Smooth muscle cell (in vitro differentiated cells): ENCODE measurements around the gene ZNF385D. TPM values are rescaled to one million over a fixed set of nuclear protein-coding genes. Genes with fewer than 3 reads are reported as not detected.

Source experiments
- DNase-seq: peaks from one replicate; lab custom pipeline; 2025; ENCODE audit not compliant: unreplicated experiment; lab: John Stamatoyannopoulos, UW
- H2AFZ ChIP-seq: fragments of 200-600 bp; sonication (generic); 2 replicates; pipeline ENCODE4 v1.6.0; 2016; ENCODE audit warnings: antibody characterized with exemption, low read depth, mild to moderate bottlenecking
- H3F3A ChIP-seq: fragments of 200-600 bp; sonication (generic); 2 replicates; pipeline ENCODE4 v1.6.0; 2017; ENCODE audit warnings: antibody characterized with exemption, low read depth
- H3K27ac ChIP-seq: fragments of 200-600 bp; sonication (generic); 2 replicates; pipeline ENCODE4 v1.5.1; 2016; ENCODE audit warnings: low read depth, mild to moderate bottlenecking
- H3K27me3 ChIP-seq: fragments of 200-600 bp; sonication (generic); 2 replicates; pipeline ENCODE4 v1.6.1; 2016; ENCODE audit warnings: low read depth, mild to moderate bottlenecking
- H3K36me3 ChIP-seq: fragments of 200-600 bp; sonication (generic); 2 replicates; pipeline ENCODE4 v1.5.1; 2016; ENCODE audit warnings: low read depth
- H3K4me1 ChIP-seq: fragments of 200-600 bp; sonication (generic); 2 replicates; pipeline ENCODE4 v1.5.1; 2016; ENCODE audit warnings: low read depth
- H3K4me2 ChIP-seq: fragments of 200-600 bp; sonication (generic); 2 replicates; pipeline ENCODE4 v1.6.0; 2016; ENCODE audit warnings: mild to moderate bottlenecking
- H3K4me3 ChIP-seq: fragments of 200-600 bp; sonication (generic); 2 replicates; pipeline ENCODE4 v1.5.1; 2016; ENCODE audit warnings: mild to moderate bottlenecking
- H3K79me2 ChIP-seq: fragments of 200-600 bp; sonication (generic); 2 replicates; pipeline ENCODE4 v1.6.0; 2016; ENCODE audit warnings: low read depth, mild to moderate bottlenecking
- H3K9ac ChIP-seq: fragments of 200-600 bp; sonication (generic); 2 replicates; pipeline ENCODE4 v1.6.0; 2016; ENCODE audit warnings: low read depth
- H3K9me3 ChIP-seq: fragments of 200-600 bp; sonication (generic); replicated peaks from 2 replicates; pipeline ENCODE4 v1.5.1; 2016; ENCODE audit warnings: low read depth
- H4K20me1 ChIP-seq: fragments of 200-600 bp; sonication (generic); 2 replicates; pipeline ENCODE4 v1.6.0; 2016; ENCODE audit warnings: low read depth
- WGBS: methylation state at CpG from one replicate; pipeline ENCODE4 v1.1.7; 2016; ENCODE audit warnings: low lambda C conversion rate; 5-methylcytosine and 5-hydroxymethylcytosine counted together
- polyA plus RNA-seq: library from polyadenylated mRNA; unstranded; fragments of >200 nt; fragmentation: Nextera tagmentation; extraction: Ambion mirVana; gene quantifications from 2 replicates; pipeline ENCODE4 v1.2.1, GENCODE V29; 2016
- total RNA-seq: library from RNA; depleted of rRNA; stranded (reverse); fragments of >200 nt; gene quantifications from 2 replicates; pipeline ENCODE4 v1.2.3, GENCODE V29; 2014
- TF ChIP-seq, protein P1 (sequence below): fragments of 200-600 bp; sonication (generic); IDR thresholded peaks from 2 replicates; pipeline ENCODE4 v1.5.1; 2017; ENCODE audit warnings: borderline replicate concordance, mild to moderate bottlenecking, antibody characterized with exemption; ENCODE audit not compliant: insufficient read depth, poor library complexity, severe bottlenecking

Gene ZNF385D
- total and polyA plus RNA-seq, 2 experiments from 2014 or later = 0.13 to 2.4 TPM

DNA sequence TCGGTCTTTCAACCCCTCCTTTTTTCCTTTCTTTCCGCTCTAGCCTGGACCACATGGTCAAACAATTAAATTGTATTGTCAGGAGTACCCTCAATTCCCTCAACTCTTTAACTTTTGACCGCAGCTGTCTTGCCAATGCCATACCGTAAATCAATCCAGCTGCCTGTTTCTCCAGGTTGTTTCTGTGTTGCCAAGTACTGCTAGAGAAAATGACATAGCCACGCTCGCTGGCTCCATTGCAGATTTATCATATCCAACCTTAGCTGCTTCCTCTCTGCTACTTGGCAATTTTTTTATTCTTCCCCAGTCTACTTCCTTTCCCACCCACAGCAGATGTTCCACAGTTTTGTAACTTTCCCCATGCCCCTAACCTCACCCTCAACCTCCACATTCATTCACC is 60.0 kb downstream of the ZNF385D start:
- Histone ChIP-seq H3K9me3 (no peaks in the 10 kb centered on the region), H3K27me3 (no peaks in the 10 kb centered on the region), H3K79me2 (no peaks in the 10 kb centered on the region), H2AFZ (no peak overlapping the region), H3K4me1 (no peaks in the 10 kb centered on the region), H3K9ac (no peak overlapping the region), H3F3A (no peaks in the 10 kb centered on the region), H3K36me3 (no peaks in the 10 kb centered on the region), H3K4me2 (no peak overlapping the region), H4K20me1 (no peaks in the 10 kb centered on the region), H3K27ac (no peak overlapping the region), H3K4me3 (no peak overlapping the region)
- TF ChIP-seq, protein P1, sequence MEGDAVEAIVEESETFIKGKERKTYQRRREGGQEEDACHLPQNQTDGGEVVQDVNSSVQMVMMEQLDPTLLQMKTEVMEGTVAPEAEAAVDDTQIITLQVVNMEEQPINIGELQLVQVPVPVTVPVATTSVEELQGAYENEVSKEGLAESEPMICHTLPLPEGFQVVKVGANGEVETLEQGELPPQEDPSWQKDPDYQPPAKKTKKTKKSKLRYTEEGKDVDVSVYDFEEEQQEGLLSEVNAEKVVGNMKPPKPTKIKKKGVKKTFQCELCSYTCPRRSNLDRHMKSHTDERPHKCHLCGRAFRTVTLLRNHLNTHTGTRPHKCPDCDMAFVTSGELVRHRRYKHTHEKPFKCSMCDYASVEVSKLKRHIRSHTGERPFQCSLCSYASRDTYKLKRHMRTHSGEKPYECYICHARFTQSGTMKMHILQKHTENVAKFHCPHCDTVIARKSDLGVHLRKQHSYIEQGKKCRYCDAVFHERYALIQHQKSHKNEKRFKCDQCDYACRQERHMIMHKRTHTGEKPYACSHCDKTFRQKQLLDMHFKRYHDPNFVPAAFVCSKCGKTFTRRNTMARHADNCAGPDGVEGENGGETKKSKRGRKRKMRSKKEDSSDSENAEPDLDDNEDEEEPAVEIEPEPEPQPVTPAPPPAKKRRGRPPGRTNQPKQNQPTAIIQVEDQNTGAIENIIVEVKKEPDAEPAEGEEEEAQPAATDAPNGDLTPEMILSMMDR = no peak
- no peak for DNase-seq
- WGBS = 93% methylated on average over 6 of the region's 6 CpGs

DNA sequence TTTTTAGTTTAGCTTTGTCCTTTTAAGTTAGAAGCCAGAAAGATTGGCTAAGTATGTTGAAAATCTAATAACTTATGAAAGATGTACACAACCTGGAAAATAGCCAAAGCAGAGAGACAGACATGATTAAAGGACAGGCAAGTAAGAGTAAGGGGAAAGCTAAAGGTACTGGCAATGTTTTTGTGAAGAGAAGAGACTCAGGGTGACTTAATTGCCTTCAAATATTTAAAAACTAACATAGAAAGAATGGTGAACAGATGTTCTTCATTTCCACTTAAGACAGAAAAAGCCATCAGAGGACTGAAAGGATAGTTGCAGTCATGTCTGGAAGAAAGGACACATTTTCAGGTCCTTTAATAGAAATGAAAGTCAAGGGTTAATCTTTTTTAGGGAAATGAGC is 68.8 kb downstream of the ZNF385D start:
- H3K4me2 ChIP-seq = no peak overlapping the region
- no peak overlapping the region for H2AFZ ChIP-seq
- no peaks in the 10 kb centered on the region for H3K36me3 ChIP-seq
- H3K79me2 ChIP-seq = no peaks in the 10 kb centered on the region
- no peaks in the 10 kb centered on the region for H3K27me3 ChIP-seq
- no peaks in the 10 kb centered on the region for H3F3A ChIP-seq
- peaks cover 6% of the 10 kb centered on the region for H3K4me1 ChIP-seq
- no peak for DNase-seq
- TF ChIP-seq, protein P1 = no peak
- H3K9ac ChIP-seq = no peak overlapping the region
- no peaks in the 10 kb centered on the region for H4K20me1 ChIP-seq
- no peaks in the 10 kb centered on the region for H3K9me3 ChIP-seq
- no peak overlapping the region for H3K4me3 ChIP-seq
- no peak overlapping the region for H3K27ac ChIP-seq

DNA sequence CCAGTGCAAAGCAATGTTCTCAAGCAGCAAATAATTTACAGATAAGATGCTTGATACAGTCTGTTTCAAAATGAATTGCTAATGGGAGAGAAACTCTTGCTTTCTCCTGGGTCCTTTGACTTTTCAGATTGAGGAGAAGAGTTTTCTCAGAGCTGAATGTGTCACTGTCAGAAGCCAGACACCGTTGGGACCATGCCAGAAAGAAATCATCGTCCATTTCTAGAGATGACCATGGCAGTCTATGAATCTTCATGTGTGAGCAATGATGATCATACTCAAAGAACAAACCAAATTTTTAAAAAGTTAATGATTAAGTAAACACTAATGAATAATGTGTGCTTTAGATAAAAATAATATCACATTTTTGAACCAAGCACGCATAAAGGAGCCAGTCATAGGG is 77.6 kb downstream of the ZNF385D start:
- H4K20me1 ChIP-seq = no peaks in the 10 kb centered on the region
- H3F3A ChIP-seq = no peaks in the 10 kb centered on the region
- H3K4me3 ChIP-seq = no peak overlapping the region
- H3K9me3 ChIP-seq = no peaks in the 10 kb centered on the region
- DNase-seq = no peak
- WGBS = 89% methylated on average over 3 of the region's 3 CpGs
- TF ChIP-seq, protein P1 = no peak
- H3K79me2 ChIP-seq = no peaks in the 10 kb centered on the region
- H3K36me3 ChIP-seq = no peaks in the 10 kb centered on the region
- peaks cover 4% of the 10 kb centered on the region for H3K4me1 ChIP-seq
- no peak overlapping the region for H3K4me2 ChIP-seq
- no peaks in the 10 kb centered on the region for H3K27me3 ChIP-seq
- H3K9ac ChIP-seq = no peak overlapping the region
- H3K27ac ChIP-seq = no peak overlapping the region
- H2AFZ ChIP-seq = no peak overlapping the region

DNA sequence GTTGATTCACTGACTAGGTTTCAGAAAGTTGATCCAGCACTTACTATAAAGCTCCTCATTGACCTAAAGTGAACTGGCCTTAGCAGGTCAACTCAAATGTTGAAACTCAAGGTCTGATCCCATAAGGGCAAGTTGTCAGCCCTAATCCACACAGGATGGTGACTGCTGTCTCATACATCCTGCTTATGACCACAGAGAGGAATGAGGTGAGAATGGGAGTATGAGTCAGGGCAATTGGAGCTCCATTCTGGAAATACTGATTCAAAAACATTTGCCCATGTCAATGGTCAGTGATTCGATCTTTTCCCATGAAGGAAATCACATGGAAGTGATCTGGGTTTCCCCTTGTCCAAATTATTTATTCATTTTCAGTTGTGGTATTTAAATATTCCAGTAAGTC is 78.7 kb downstream of the ZNF385D start:
- Histone ChIP-seq H3K27ac (peak overlapping the region; percentile 17), H2AFZ (no peak overlapping the region), H3K4me1 (peaks cover 3% of the 10 kb centered on the region), H3K9ac (no peak overlapping the region), H3K79me2 (no peaks in the 10 kb centered on the region), H4K20me1 (no peaks in the 10 kb centered on the region), H3K9me3 (no peaks in the 10 kb centered on the region), H3K4me3 (no peak overlapping the region), H3F3A (no peaks in the 10 kb centered on the region), H3K4me2 (no peak overlapping the region), H3K27me3 (no peaks in the 10 kb centered on the region), H3K36me3 (no peaks in the 10 kb centered on the region)
- WGBS = 43% methylated on average over 1 of the region's 1 CpG
- DNase-seq = no peak
- TF ChIP-seq, protein P1 = no peak
